GM18511 (cell line): ENCODE results near the gene RASA2.
"Not testable (repeated sequence)": the region's sequence is repeated elsewhere in the genome, so short reads cannot be mapped to it uniquely, and the experiment has no call there.

ENCODE experiments used
- ATAC-seq: cut with Tn5 transposase; IDR thresholded peaks from one replicate; pipeline ENCODE4 v1.9.1; 2021; ENCODE audit warnings: mild to moderate bottlenecking, moderate library complexity; ENCODE audit not compliant: unreplicated experiment

RASA2 gene

GRCh38 chr3:141575879-141576743, 89.3 kb downstream of the RASA2 start:
- peak; percentile 68 for ATAC-seq

GRCh38 chr3:141576744-141577052, 89.9 kb downstream of the RASA2 start:
- no peak for ATAC-seq

GRCh38 chr3:141578202-141578973, 91.6 kb downstream of the RASA2 start:
- no peak for ATAC-seq

GRCh38 chr3:141594357-141594756, 107.5 kb downstream of the RASA2 start:
- no peak for ATAC-seq

- no peak for ATAC-seq
These were observed 111.1 kb downstream of the RASA2 start for GRCh38 chr3:141597931-141598330.

- ATAC-seq: no peak
These were observed 113.5 kb downstream of the RASA2 start for GRCh38 chr3:141600331-141600730.

- ATAC-seq: no peak
These were observed 115.9 kb downstream of the RASA2 start for GRCh38 chr3:141602706-141603105.

- ATAC-seq: no peak
These were observed 116.7 kb downstream of the RASA2 start for GRCh38 chr3:141603473-141604035.

- no peak for ATAC-seq
These were observed 119.1 kb downstream of the RASA2 start for GRCh38 chr3:141605883-141606282.

GRCh38 chr3:141608438-141608837, 121.6 kb downstream of the RASA2 start:
- no peak for ATAC-seq

GRCh38 chr3:141610939-141611338, 124.1 kb downstream of the RASA2 start:
- ATAC-seq: no peak

- no peak for ATAC-seq
These were observed 131.5 kb downstream of the RASA2 start for GRCh38 chr3:141618103-141618910.

GRCh38 chr3:141618938-141619337, 132.1 kb downstream of the RASA2 start:
- no peak for ATAC-seq

- ATAC-seq: no peak
These were observed 132.6 kb downstream of the RASA2 start for GRCh38 chr3:141619450-141619849.

- no peak for ATAC-seq
These were observed 136.9 kb downstream of the RASA2 start for GRCh38 chr3:141623691-141624090.

GRCh38 chr3:141625506-141625905, 138.7 kb downstream of the RASA2 start:
- ATAC-seq: no peak

- not testable (repeated sequence) for ATAC-seq
These were observed 141.5 kb downstream of the RASA2 start for GRCh38 chr3:141628334-141628733.

- ATAC-seq: not testable (repeated sequence)
These were observed 142.1 kb downstream of the RASA2 start for GRCh38 chr3:141628868-141629441.

- ATAC-seq: no peak
These were observed 143.1 kb downstream of the RASA2 start for GRCh38 chr3:141629976-141630375.

GRCh38 chr3:141632779-141633374, 146.1 kb downstream of the RASA2 start:
- ATAC-seq: no peak
